IPS DF 4.7 (cell line): ENCODE data around the gene NET1.
"Not testable (repeated sequence)": the region's sequence is repeated elsewhere in the genome, so short reads cannot be mapped to it uniquely, and the experiment has no call there.

Experiments used
- DNase-seq: peaks from one replicate; pipeline ENCODE4 v3.0.0-alpha.2; 2013; ENCODE audit warnings: low spot score; ENCODE audit errors: extremely low read depth

Gene NET1

GRCh38 chr10:5399332-5399731, 13.0 kb upstream of the NET1 start:
- no peak for DNase-seq

DNA sequence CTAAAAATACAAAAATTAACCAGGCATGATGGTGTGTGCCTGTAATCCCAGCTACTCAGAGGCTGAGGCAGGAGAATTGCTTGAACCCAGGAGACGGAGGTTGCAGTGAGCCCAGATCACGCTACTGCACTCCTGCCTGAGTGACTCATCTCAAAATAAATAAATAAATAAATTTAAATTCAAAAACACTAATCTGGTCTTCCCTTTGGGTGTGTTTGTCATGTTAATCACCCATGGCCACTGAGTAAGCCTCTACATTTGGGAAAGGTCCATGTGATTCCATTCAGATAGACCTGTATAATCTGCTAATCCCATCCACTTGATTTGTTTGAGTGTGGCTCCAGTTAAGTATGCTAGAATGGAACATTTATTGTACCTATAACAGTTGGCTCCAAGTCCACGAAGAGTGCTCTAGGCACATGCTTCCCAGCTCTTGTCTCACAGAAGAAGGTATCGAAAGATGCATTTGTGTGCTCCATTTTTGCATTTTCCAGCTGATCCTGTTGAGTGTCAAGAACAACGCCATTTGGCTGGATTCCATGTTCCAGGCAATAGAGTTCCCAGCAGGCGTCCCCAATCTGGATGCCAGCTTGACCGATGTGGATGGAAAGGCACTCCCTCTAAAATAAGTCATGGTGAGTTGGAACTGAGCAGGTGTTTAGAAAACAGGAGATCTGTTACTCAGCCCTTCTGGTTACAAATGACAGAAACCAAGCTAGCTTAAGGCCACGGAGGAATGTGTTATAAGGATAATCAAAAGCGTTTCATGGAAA, 11.7 kb upstream of the NET1 start:
- no peak for DNase-seq

DNA sequence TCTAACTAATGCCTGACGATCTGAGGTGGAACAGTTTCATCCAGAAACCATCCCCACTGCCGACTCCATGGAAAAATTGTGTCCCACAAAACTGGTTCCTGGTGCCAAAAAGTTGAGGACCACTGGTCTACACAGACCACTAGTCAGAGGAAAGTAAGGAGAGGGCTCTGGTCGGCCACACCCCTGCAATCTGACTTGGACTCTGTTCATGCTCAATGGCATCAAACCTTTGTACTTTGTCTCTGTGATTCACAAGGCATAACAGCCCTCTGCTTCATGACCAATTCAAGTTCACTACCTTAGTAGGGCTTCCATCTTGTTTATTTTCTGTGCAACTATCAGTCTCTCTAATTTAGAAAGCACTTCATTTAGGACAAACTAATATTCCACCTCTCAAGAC, 9.6 kb upstream of the NET1 start:
- no peak for DNase-seq

GRCh38 chr10:5404208-5405041, 7.9 kb upstream of the NET1 start, which contains the start of gene TUBAL3:
Gene TUBAL3, minus strand, starts transcription at chr10:5404828. Its CDS starts 36 bp downstream, at chr10:5404792.
- no peak for DNase-seq

GRCh38 chr10:5406918-5407317, 5.4 kb upstream of the NET1 start:
- no peak for DNase-seq

DNA sequence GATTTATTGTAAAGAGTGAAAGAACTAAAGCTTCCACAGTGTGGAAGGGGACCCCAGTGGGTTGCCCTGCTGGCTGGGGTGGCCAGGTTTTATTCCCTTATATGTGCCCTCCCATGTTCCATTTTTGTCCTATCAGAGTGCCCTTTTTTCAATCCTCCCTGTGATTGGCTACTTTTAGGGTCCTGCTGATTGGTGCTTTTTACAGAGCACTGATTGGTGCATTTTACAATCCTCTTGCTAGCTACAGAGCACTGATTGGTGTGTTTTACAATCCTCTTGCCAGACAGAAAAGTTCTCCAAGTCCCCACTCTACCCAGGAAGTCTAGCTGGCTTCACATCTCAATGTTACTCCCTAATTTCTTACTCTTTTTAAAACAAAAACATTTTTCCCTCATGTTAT, 1.6 kb upstream of the NET1 start:
- DNase-seq = not testable (repeated sequence)

GRCh38 chr10:5411941-5412276, 448 bp upstream of the NET1 start:
- DNase-seq = no peak

DNA sequence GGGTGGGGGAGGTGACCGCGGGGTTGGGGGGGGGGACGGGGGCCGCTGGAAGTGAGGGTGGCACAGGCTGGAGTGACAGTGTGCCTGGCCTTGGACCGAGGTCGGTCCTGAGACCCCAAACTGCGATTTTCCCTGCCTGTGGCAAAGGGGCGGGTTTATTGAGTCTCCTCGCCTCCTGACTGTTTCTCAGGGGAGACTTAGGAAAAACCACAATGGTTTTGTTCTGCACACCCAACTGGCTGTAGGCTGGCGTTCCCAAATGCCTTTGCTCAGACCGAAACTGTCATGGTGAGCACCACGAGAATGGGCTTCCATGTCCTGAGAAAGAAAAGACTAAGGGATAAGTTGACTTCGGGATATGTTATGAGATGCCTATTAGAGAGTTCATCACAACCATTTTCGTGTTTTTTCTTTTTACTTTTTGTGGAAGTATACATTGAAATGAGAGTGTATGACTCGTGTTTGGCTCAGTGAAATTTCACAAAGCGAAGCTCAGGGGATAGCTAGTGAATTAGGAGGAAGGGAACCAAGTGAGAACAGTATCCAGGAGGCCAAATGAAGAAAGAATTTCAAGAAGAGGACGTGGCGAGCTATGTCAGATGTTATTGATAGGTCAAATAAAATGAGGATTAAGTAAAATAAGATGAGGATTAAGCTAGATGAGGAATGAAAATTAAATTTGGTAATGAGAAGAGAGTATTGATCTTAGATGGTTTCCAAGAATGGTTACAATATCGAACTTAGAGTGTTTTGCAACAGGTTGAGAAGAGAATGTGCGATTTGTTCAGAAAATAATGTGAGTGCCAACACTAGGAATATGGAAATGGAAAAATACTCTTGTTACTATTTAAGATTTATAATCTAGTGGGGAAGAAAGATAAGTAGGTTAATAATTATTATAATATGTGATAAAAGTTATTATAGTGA, 918 bp downstream of the NET1 start:
- DNase-seq = no peak

GRCh38 chr10:5416981-5417380, 4.6 kb downstream of the NET1 start:
- DNase-seq = no peak

GRCh38 chr10:5418584-5418983, 6.2 kb downstream of the NET1 start:
- DNase-seq = no peak

- no peak for DNase-seq
Observed at GRCh38 chr10:5419466-5420094, 7.2 kb downstream of the NET1 start.

DNA sequence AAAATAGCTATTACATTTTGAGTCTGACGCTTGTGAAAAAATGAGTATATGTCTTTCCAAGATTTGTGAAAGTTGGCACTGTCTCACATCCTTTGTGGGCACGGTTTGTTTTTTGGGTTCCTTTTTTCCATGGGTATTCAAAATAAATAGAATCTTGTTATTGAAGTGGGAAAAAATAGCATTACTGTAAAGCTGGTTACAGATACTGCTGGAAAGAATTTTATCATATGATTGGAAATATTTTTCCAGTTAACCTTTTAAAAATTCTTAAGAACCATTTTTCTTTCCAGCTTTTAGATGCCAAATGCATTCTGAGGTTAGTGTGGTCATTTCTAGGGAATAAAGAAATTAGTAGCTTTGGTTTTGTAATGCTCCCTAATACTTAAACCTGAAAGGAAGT, 11.4 kb downstream of the NET1 start:
- DNase-seq = no peak

GRCh38 chr10:5424751-5425150, 12.4 kb downstream of the NET1 start:
- no peak for DNase-seq

GRCh38 chr10:5428133-5428532, 15.8 kb downstream of the NET1 start:
- DNase-seq = no peak

DNA sequence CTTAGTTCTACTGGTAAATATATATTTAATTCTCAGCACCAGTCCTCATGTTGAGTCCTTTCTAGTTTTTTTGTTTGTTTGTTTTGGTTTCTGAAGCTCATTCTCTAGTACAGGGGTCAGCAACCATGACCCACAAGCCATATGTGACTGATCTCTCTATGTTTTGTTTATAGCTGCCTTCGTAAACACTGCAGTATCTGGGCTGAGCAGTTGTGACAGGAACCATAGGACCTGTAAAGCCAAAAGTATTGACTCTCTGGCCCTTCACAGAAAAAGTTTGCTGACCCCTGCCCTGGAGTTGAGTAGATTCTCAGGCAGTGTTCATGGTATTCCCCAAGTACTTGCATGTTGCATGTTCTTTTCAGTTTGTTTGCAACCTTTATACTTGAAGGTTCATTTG, 20.8 kb downstream of the NET1 start:
- DNase-seq = no peak

- no peak for DNase-seq
Observed at GRCh38 chr10:5434017-5434753, 21.8 kb downstream of the NET1 start.

DNA sequence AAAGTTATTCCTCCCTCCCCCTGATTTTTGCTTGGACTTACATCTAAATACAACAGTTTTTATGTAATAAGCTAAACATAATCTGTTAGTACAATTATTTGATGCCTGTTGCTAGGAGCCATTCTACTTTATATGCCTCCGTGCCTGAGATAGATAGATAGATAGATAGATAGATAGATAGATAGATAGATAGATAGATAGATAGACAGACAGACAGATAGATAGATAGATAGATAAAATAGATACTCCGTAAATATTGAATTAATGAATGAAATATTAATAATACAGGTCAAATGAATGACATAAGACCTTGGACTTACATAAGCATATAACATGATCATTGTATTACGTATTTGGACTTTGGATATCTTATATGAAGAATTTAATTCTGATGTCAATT, 23.0 kb downstream of the NET1 start:
- no peak for DNase-seq

DNA sequence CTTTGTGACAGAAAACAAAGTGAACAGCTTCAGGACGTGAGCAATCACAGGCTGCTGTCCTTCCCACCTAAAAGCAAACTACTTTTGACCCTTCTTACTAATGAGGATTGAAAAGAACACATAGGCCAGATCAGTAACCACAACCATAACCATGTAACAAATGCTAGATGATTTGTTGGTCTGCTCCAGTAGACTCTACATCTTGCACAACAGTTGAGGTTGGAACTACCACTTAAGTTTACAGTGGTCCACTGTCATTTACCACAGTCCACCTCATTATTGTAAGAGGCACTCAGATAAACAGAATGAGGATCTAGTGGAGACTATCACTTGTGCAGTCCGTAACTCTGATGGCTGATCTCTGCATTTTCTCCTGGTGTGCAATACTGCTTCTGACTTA, 27.8 kb downstream of the NET1 start:
- DNase-seq = no peak

DNA sequence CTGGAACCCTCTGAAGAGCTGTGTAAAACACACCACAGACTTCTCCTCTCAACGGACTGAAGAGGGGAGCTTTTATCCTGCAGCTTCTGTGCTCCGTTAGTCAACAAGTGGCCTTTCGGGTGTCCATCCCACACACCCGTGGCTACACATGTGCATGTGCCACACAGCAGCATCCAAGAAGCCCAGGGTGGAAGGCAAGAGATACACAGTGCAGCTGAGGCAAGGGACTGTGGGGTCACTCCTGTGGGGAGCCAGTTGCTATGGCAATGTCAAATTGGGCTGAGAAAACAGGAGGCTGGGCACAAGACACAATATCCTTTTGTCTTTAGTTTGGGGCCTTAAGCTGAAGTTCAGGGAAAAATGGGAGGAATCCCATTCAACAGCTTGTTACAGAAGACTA, 28.7 kb downstream of the NET1 start:
- DNase-seq = no peak
